Stromal cell of bone marrow (primary cell): ENCODE results near the gene GPR52.
"Not testable (repeated sequence)": the region's sequence is repeated elsewhere in the genome, so short reads cannot be mapped to it uniquely, and the experiment has no call there.

Experiments used
- DNase-seq: peaks from one replicate; pipeline ENCODE4 v3.0.0-alpha.2; 2012; ENCODE audit warnings: low read depth

Gene GPR52, protein sequence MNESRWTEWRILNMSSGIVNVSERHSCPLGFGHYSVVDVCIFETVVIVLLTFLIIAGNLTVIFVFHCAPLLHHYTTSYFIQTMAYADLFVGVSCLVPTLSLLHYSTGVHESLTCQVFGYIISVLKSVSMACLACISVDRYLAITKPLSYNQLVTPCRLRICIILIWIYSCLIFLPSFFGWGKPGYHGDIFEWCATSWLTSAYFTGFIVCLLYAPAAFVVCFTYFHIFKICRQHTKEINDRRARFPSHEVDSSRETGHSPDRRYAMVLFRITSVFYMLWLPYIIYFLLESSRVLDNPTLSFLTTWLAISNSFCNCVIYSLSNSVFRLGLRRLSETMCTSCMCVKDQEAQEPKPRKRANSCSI

DNA sequence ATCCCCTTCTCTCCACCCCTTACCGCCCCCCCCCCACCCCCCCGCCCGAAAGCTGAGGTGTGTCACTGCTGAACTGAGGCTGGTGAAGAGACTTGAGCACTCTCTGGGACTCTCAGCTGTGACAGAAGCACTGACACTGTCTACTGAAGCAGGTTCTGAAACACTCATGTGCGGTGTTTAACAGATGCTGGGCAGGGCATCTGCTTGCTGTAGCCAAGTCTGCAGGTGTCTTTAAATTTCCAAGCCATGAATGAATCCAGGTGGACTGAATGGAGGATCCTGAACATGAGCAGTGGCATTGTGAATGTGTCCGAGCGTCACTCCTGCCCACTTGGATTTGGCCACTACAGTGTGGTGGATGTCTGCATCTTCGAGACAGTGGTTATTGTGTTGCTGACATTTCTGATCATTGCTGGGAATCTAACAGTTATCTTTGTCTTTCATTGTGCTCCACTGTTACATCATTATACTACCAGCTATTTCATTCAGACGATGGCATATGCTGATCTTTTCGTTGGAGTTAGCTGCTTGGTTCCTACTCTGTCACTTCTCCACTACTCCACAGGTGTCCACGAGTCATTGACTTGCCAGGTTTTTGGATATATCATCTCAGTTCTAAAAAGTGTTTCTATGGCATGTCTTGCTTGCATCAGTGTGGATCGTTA, at the start of gene GPR52:
Gene GPR52 (plus strand): TSS at position 99 of the 665 bp plus-strand sequence. CDS start 148 bp downstream, at position 247.
- DNase-seq, result no peak

DNA sequence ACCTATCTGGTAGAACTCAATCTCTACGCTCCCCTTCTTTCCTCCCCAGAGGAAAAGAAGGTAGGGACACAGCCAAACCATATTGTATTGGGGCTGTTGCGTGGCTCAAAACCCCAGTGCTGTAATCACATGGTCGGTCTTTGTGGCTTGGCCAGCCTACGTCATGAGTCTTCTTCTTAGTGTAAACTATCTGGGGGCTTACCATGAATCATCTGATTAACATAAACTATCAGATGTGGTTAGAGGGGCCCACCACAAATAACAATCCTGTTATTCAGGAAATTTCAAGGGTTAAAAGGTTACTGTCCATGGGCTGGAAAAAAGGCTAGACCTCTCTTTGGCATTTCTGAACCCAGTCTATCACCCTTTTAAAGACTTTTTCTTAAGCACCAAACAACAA, 49.5 kb upstream of the GPR52 start:
- DNase-seq, result no peak

DNA sequence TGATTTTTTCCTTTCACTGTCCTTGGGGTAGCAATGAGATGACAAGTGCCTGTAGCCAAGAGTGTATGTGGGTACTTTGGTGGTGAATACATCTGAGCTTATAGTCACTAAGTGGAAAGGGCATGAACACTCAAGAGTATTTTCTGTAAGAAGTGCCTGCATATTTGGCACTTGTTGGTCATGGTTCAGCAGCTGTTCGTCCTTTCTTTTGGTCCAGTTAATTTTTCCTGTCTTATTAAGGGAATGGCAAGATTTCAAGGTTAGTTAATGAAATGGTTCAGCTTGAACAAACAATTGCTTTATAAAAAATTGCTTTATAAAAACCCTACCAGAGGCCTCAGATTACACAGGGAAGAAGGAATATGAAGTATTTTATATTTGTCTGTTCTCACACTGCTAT, 48.6 kb upstream of the GPR52 start:
- no peak for DNase-seq

DNA sequence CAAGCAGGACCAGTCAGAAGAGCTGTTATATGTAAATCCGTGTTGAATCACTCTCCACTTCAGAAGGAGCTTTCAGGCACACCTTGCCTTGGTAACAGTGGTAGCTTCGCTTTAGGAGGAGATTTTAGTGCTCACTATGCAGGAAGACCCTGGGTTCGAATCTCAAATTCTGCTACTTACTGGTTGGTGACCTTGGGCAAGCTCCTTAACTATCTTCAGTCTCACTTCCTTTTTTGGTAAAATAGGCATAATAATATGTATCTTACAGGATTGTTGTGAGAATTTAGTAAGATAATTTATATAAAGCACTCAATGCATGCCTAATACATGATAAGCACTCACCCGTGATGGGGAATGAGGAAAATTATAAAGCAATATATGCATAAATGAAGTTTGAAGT, 46.7 kb upstream of the GPR52 start:
- DNase-seq, result no peak

DNA sequence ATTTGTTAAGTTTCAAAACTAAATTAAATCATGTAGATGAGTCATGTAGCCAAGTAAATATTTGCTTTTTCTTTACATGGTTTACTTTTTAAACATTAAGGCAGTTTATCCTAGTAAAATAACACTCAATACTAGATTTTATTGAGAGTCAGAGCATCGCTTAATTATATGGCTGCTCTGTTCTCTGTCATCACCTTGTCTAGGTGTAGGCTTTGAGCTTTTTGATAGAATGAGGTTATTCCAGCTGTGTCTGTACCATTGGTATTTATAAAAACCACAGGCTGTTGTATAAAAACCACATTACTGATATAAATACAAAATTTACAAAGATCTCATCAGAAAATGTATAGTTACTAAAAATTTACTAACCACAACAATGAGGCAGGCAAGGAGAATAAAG, 42.5 kb upstream of the GPR52 start:
- no peak for DNase-seq

DNA sequence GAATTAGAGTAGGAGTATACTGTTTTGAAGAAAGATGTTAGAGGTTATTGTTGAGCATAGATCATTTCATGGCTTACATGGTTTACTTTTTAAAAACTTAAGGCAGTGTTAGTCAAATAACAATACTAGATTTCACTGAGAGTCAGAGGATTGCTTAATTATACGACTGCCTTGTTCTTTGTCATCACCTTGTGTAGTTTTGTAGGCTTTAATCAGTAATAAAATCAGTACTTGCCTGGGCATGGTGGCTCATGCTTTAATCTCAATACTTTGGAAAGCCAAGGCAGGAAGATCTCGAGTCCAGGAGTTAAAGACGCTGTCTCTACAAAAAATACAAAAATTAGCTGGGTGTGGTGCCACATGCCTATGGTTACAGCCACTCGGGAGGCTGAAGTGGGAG, 41.3 kb upstream of the GPR52 start:
- no peak for DNase-seq

DNA sequence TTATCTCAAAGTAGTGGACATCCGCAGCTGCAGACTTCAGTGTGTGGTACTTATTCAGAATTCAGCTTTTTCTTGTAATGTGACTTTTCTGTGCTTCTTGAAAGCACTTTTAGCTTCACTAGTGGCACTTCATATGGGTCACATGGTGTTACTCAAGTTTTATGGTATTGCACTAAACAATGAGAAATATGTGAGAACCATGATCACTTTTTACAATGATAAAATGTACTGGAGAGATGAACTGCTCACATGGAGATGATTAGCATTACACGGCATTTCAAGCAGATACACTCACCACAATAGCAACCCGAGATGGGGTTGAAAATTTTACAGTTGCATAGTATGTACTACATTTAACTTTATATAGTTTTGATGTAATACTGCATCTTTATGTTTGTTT, 40.1 kb upstream of the GPR52 start:
- no peak for DNase-seq

DNA sequence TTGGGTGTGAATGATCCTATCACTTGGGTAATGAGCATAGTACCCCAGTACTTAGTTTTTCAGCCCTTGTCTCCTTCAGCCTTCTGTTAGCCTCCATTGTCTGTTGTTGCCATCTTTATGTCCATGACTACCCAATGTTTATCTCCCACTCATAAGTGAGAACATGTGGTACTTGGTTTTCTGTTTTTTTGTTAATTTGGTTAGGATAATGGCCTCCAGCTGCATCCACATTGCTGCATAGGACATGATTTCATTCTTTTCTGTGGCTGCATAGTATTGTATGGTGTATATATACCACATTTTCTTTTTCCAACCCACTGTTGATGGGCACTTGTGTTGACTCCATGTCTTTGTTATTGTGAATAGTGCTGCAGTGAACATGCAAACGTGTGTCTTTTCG, 39.6 kb upstream of the GPR52 start:
- DNase-seq, result no peak

DNA sequence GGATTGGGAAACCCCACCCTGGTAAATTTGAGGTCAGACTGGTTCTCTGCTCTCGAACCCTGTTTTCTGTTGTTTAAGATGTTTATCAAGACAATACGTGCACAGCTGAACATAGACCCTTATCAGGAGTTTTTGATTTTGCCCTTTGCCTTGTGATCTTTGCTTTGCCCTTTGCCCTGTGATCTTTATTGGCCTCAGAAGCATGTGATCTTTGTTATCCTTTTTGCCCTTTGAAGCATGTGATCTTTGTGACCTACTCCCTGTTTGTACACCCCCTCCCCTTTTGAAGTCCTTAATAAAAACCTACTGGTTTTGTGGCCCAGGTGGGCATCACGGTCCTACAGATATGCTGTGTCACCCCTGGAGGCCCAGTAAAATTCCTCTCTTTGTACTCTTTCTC, 38.0 kb upstream of the GPR52 start:
- not testable (repeated sequence) for DNase-seq

DNA sequence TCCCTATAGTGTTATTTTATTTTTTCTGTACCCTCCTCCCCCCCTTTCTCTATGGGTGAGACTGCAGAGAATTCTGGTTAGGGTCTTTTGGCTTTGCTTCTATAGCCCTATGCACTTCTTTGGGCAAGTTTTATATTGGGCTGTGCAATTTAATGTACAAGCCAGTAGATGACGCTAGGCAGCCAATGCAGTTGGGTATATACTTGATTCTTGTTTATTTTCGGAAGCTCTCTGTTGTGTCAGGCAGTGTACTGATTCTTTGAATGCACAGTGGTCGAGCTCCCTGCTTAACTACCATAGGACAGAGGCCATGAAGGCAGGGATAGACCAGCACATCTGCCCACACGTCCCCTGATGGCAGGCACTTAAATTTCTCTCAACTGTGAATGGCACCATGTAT, 34.1 kb upstream of the GPR52 start:
- no peak for DNase-seq

DNA sequence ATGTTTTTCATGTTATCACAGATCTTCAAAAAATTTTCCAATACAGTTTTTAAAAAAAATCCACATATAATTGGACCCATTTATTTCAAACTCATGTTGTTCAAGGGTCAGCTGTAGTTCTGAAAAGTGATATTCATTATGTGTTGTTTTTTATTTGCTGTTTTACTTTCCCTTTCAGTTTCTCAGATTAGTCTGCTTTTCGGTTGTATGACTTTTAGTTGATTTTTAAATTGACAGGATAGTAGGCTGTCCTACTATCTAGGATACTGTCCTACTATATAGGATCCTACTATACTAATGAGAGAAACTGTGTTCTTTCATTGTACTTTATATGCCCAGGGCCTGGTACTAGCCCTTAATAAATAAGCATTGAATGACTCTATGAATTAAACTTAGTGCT, 33.6 kb upstream of the GPR52 start:
- no peak for DNase-seq

DNA sequence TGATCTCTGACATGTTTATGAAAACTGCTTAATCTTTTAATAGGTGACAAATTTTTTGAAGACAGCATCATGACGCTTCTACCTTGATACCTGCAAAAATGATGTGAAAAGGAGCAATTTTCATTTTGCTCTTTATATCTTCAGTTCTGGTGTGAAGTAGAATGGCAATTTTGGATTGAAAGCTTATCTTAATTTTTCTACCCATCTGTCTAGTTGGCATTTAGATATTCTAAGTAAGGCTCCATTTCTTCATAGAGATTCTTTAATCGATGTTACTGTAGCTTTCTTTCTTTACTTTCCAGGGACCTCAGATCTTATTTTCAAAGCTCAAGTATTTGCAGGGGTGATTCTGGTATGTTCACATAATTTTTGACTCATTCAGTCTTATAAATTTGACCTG, 32.3 kb upstream of the GPR52 start:
- DNase-seq, result no peak

DNA sequence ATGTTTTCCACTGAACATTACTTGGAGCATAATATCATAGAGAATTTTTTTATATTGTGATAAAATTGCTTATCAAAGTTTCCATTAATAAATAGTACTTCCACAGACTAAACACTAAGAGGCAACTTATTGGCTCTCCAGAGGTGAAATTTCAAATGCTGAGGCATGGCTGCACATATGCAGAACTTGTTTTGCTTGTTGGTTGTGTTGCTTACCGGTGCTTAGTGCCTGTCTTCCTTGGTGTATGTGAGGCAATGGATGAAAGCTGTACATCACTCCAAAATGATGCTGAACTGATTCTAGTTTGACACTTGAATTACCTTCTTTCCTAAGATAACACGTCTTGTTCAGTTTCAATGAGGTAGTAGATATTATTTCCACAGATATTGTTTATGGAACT, 29.8 kb upstream of the GPR52 start:
- DNase-seq, result no peak

DNA sequence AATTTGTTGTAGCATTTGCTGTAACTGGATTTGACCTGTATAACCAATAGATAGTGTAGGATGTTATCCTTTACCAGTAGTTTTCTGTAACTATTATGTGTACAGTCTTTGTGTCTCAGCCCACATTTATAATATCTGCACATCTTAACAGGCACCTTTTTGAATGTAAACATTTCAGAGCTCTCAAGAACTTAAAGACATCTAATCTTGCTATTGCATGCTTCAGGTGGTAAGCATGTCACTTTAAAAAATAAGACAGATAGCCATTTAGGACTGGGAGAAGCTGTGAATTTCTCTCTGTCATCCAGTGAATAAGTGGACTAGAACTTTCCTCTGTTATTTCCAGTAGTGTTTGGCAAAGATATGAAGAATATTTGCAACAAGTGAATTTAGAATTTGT, 22.6 kb upstream of the GPR52 start:
- no peak for DNase-seq

DNA sequence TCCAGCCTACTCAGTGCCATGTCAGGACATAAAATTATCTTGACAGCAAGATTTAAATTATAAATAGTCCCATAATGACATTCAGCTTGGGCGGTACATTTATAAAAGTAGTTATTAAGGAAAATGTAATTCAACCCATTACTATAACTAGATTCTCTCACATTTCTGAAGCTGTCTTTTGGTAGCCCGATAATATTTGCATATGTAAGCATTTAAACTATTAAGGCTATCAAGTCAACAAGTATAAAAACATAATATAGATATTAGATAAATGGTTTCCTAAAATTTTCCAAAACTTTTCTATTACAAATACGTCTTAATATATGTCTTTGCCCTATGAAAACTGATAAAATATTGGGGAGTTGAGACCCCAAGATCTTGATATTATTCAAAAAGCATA, 21.6 kb upstream of the GPR52 start:
- DNase-seq, result no peak

DNA sequence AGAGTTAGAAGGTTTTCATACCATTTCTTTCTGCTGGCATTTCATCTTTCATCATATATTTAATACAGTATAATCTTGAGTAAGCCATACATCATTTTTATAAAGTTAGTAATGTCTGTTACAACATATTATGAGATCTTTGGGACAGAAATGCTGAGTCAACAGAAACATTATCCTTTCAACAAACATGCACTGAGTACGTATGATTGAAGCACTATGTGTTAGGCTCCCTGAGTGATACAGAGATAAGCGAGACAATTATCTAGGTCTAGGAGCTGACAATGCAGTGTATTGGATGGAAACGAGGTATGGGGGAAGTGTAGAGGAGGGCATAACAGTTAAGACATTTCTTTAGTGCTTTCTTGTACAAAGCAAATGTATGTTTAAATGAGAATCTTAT, 19.7 kb upstream of the GPR52 start:
- DNase-seq, result no peak

DNA sequence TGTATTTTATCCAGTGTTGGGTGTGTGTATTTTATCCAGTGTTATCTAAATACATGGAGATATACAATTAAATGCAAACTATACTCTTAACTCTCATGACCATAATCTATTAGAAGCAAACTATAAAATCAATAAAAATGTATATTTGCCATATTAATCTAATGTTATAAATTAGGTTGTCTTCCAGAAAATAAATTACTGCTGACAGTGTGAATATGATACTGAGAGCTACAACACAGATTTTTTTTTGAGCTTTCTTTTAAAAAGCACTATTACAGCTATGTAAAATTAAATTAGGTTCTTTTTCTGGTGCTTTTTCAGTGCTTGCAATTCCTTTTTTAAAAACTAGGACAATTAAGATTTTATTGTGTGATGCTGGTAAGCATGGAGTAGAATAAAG, 19.0 kb upstream of the GPR52 start:
- no peak for DNase-seq

DNA sequence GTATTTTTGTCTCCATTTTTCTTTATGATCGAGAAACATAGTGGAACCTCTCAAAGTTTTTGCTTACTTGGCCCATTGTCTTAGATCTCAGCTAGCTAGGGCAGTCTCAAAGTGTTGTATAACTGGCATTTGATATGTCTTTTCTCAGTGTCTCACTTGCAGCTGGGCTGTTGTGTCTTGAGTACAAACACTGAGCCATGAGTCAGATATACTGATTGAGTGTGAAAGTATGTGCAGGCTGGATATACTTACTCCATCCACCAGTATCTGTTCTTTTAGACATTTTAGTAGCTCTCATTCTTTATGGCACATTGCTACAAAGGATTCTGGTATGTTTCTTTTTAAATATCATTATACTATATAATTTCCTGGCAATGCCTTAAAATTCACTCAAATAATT, 14.3 kb upstream of the GPR52 start:
- DNase-seq, result peak; percentile 33

DNA sequence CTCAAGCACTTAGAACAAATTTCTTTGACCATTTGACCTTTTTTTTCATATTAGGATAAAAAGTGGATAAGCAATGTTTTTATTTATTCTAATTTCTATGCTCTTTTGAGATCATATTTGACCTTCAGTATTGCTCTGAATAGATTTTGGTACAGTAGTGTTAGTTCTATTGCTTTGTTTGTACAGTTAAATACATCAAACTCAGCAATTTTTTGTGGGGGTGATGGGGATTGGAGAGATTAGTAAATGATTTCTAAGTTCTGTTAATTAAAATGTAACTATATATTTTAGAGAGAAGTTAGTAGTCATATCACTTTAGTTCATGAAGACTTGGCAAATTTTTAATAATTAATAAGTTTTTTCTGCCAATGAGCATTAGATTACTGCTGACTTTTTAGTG, 2.4 kb upstream of the GPR52 start:
- no peak for DNase-seq

DNA sequence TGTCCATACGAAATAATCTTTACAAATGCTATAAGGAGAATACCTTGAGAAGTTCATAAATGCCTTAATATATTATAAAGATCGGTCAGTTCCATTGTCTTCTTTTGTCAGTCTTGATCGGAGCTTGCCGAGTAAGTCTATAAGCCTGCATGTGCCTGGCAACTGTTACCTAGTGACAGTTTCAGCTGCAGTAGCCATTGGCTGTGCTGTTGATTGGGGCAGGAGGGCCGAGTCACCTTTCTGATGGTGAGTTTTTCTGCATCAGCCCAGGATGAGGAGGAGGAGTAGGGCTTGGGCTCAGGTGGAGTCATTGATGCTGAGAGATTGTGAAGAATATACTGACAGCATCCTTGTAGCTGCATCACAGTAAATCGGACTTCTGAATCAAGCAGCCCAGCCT, 1.9 kb upstream of the GPR52 start:
- no peak for DNase-seq

DNA sequence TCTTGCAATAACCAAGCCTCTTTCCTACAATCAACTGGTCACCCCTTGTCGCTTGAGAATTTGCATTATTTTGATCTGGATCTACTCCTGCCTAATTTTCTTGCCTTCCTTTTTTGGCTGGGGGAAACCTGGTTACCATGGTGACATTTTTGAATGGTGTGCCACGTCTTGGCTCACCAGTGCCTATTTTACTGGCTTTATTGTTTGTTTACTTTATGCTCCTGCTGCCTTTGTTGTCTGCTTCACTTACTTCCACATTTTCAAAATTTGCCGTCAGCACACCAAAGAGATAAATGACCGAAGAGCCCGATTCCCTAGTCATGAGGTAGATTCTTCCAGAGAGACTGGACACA, 743 bp downstream of the GPR52 start:
- DNase-seq, result no peak

DNA sequence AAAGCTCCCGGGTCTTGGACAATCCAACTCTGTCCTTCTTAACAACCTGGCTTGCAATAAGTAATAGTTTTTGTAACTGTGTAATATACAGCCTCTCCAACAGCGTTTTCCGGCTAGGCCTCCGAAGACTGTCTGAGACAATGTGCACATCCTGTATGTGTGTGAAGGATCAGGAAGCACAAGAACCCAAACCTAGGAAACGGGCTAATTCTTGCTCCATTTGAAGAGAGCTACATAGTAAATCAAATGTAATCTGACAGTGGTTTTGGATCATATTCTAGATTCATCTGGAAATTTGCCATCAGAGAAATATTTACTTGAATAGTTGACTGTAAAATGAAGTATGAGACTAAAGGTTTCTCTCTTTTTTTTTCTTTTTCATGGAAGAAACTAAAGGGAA, 1.2 kb downstream of the GPR52 start:
- DNase-seq, result no peak

DNA sequence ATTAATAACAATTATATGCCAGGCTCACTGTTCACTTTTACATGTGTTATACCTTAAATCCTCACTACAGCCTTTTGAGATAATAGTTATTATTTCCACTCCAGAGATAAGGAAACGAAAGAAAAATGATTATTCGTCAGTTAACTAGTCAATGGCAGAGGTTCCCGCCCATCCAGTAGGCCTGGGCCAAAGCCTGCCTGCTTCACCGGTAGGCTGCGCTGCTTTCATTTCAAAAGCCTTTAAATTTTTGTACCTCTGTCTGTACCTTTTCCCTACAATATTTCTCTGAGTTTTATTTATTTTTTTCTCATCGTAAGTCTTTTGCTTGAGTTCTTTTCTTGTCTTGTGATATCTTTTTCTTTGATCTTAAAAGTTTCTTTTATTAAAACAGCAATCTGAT, 3.6 kb downstream of the GPR52 start:
- no peak for DNase-seq

DNA sequence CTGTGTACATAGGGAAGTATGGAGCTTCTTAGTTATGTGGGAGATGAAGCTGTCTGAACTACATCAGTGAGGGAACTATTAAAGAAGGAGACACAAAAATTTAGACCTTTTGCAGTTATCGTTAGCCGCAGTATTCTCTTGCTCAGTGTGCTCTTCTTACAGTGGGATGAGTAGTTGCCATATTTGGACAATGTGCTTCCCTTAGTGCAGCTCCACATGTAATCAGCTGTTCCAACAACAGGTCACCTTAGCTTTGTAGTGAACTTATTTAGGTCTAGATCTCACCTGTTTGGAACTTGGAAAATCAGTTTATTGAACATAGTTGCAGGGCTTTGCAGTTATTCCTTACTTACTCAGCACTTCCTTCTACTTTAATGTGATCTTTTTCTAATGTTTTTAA, 18.1 kb downstream of the GPR52 start:
- DNase-seq, result no peak
